Measurements from ENCODE around the gene CYP4F22.

DNA sequence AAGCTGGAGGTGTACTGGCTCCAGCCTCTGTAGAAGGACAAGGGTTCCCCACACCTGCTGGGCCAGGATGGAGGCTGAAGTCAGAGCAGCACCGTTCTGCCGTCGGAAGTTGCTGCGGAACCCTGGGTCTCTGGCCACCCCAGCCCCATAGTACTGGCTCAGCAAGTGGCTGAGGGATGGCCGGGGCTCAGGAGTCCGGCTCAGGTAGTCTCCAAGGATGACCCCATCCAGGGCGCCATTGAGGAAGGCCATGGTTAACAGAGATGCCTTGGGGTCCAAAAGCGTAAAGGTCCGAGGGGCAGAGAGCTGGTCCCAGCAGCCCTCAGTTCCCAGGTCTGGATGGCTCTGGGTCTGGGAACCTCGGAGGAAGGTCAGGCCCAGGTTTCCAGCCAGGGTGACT lies 32.7 kb upstream of the CYP4F22 start:
- TF ChIP-seq, protein P1, sequence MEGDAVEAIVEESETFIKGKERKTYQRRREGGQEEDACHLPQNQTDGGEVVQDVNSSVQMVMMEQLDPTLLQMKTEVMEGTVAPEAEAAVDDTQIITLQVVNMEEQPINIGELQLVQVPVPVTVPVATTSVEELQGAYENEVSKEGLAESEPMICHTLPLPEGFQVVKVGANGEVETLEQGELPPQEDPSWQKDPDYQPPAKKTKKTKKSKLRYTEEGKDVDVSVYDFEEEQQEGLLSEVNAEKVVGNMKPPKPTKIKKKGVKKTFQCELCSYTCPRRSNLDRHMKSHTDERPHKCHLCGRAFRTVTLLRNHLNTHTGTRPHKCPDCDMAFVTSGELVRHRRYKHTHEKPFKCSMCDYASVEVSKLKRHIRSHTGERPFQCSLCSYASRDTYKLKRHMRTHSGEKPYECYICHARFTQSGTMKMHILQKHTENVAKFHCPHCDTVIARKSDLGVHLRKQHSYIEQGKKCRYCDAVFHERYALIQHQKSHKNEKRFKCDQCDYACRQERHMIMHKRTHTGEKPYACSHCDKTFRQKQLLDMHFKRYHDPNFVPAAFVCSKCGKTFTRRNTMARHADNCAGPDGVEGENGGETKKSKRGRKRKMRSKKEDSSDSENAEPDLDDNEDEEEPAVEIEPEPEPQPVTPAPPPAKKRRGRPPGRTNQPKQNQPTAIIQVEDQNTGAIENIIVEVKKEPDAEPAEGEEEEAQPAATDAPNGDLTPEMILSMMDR (conservative IDR thresholded peaks at IDR 0.05; ENCODE audit: low read length): no peak
- no peak for TF ChIP-seq EZH2phosphoT487 (IDR thresholded peaks at IDR 0.05; ENCODE audit: borderline replicate concordance, low read depth, low read length)
